ENCODE data around the gene CHST11. TPM values are rescaled to one million over a fixed set of nuclear protein-coding genes. Genes with fewer than 3 reads are reported as not detected.
A peak's percentile ranks its signal among the peaks of the same experiment; 100 is the strongest.

Gene CHST11
- total and polyA plus RNA-seq, 4 donors: 0.57 to 11.1 (median 3.7) TPM

- no peak for TF ChIP-seq FOXA2 (IDR thresholded peaks at IDR 0.05)
- TF ChIP-seq YY1 (IDR thresholded peaks at IDR 0.05): no peak
- TF ChIP-seq TAF1 (conservative IDR thresholded peaks at IDR 0.05): no peak
Observed at GRCh38 chr12:104638218-104638850, 181.6 kb downstream of the CHST11 start.

GRCh38 chr12:104638851-104639240 lies 182.1 kb downstream of the CHST11 start:
- Histone ChIP-seq H3K36me3 (ENCODE audit: control insufficient read depth in 4 of 4, insufficient read depth in 3 of 4, low read depth in 1 of 4, low read length in 3 of 4) (no peaks in the 10 kb centered on the region), H3K4me1 (ENCODE audit: control insufficient read depth in 4 of 4, insufficient read depth in 4 of 4, low read length in 3 of 4) (no peaks in the 10 kb centered on the region), H3K4me3 (ENCODE audit: low read depth in 1 of 3, low read length in 3 of 3) (no peak overlapping the region), H3K9me3 (ENCODE audit: control insufficient read depth in 4 of 4, low read length in 3 of 4) (no peaks in the 10 kb centered on the region), H3K27ac (ENCODE audit: low read depth in 1 of 2, low read length in 2 of 2) (no peak overlapping the region), H3K9ac (ENCODE audit: low read depth in 1 of 2, low read length in 2 of 2) (no peak overlapping the region), H3K27me3 (ENCODE audit: control insufficient read depth in 4 of 4, insufficient read depth in 4 of 4, low read length in 3 of 4) (peaks cover 0 to 2% (median 0%) of the 10 kb centered on the region in 4 donors)
- WGBS: 81% methylated on average over 3 of the region's 3 CpGs
- DNase-seq (ENCODE audit: low spot score): no peak
- TF ChIP-seq MAX (IDR thresholded peaks at IDR 0.05): no peak
- TF ChIP-seq FOXA2 (IDR thresholded peaks at IDR 0.05): no peak

More at GRCh38 chr12:104638218-104638850, 181.6 kb downstream of the CHST11 start:
- peaks cover 0 to 2% (median 0%) of the 10 kb centered on the region in 4 donors for H3K27me3 ChIP-seq (ENCODE audit: control insufficient read depth in 4 of 4, insufficient read depth in 4 of 4, low read length in 3 of 4)
- 81% methylated on average over 4 of the region's 4 CpGs for WGBS
- no peaks in the 10 kb centered on the region for H3K9me3 ChIP-seq (ENCODE audit: control insufficient read depth in 4 of 4, low read length in 3 of 4)
- no peaks in the 10 kb centered on the region for H3K4me1 ChIP-seq (ENCODE audit: control insufficient read depth in 4 of 4, insufficient read depth in 4 of 4, low read length in 3 of 4)
- H3K9ac ChIP-seq (ENCODE audit: low read depth in 1 of 2, low read length in 2 of 2): no peak overlapping the region
- H3K36me3 ChIP-seq (ENCODE audit: control insufficient read depth in 4 of 4, insufficient read depth in 3 of 4, low read depth in 1 of 4, low read length in 3 of 4): no peaks in the 10 kb centered on the region
- H3K27ac ChIP-seq (ENCODE audit: low read depth in 1 of 2, low read length in 2 of 2): no peak overlapping the region
- no peak overlapping the region for H3K4me3 ChIP-seq (ENCODE audit: low read depth in 1 of 3, low read length in 3 of 3)
- DNase-seq (ENCODE audit: low spot score): no peak

- Histone ChIP-seq H3K9me3 (ENCODE audit: control insufficient read depth in 4 of 4, low read length in 3 of 4) (peaks cover 0 to 3% (median 0%) of the 10 kb centered on the region in 4 donors), H3K4me3 (ENCODE audit: low read depth in 1 of 3, low read length in 3 of 3) (no peak overlapping the region), H3K27ac (ENCODE audit: low read depth in 1 of 2, low read length in 2 of 2) (no peak overlapping the region), H3K4me1 (ENCODE audit: control insufficient read depth in 4 of 4, insufficient read depth in 4 of 4, low read length in 3 of 4) (no peaks in the 10 kb centered on the region), H3K27me3 (ENCODE audit: control insufficient read depth in 4 of 4, insufficient read depth in 4 of 4, low read length in 3 of 4) (peaks cover 0 to 2% (median 0%) of the 10 kb centered on the region in 4 donors), H3K9ac (ENCODE audit: low read depth in 1 of 2, low read length in 2 of 2) (no peak overlapping the region), H3K36me3 (ENCODE audit: control insufficient read depth in 4 of 4, insufficient read depth in 3 of 4, low read depth in 1 of 4, low read length in 3 of 4) (no peaks in the 10 kb centered on the region)
- WGBS: 93% methylated on average over 1 of the region's 1 CpG
- TF ChIP-seq HNF4A (conservative IDR thresholded peaks at IDR 0.05) (no peak), FOXA1 (IDR thresholded peaks at IDR 0.05) (no peak), JUND (IDR thresholded peaks at IDR 0.05) (no peak), RAD21 (IDR thresholded peaks at IDR 0.05) (no peak)
- no peak for DNase-seq (ENCODE audit: low spot score)
Observed at GRCh38 chr12:104640956-104641355, 184.2 kb downstream of the CHST11 start.

GRCh38 chr12:104641862-104642261 lies 185.1 kb downstream of the CHST11 start:
- peaks cover 0 to 2% (median 0%) of the 10 kb centered on the region in 4 donors for H3K27me3 ChIP-seq (ENCODE audit: control insufficient read depth in 4 of 4, insufficient read depth in 4 of 4, low read length in 3 of 4)
- no peaks in the 10 kb centered on the region for H3K4me1 ChIP-seq (ENCODE audit: control insufficient read depth in 4 of 4, insufficient read depth in 4 of 4, low read length in 3 of 4)
- no peak for TF ChIP-seq HNF4G (IDR thresholded peaks at IDR 0.05)
- TF ChIP-seq MAX (IDR thresholded peaks at IDR 0.05): no peak
- peak in 1 of 2 donors; percentile 20 for TF ChIP-seq RAD21 (IDR thresholded peaks at IDR 0.05)
- 56% methylated on average over 3 of the region's 3 CpGs for WGBS
- H3K36me3 ChIP-seq (ENCODE audit: control insufficient read depth in 4 of 4, insufficient read depth in 3 of 4, low read depth in 1 of 4, low read length in 3 of 4): no peaks in the 10 kb centered on the region
- peaks cover 0 to 3% (median 0%) of the 10 kb centered on the region in 4 donors for H3K9me3 ChIP-seq (ENCODE audit: control insufficient read depth in 4 of 4, low read length in 3 of 4)
- no peak for DNase-seq (ENCODE audit: low spot score)
- no peak overlapping the region for H3K9ac ChIP-seq (ENCODE audit: low read depth in 1 of 2, low read length in 2 of 2)
- no peak overlapping the region for H3K4me3 ChIP-seq (ENCODE audit: low read depth in 1 of 3, low read length in 3 of 3)
- H3K27ac ChIP-seq (ENCODE audit: low read depth in 1 of 2, low read length in 2 of 2): no peak overlapping the region

All from liver (tissue), 9 donors.